Neural crest cell (in vitro differentiated cells): ENCODE data around the gene ITK. TPM values are rescaled to one million over a fixed set of nuclear protein-coding genes. Genes with fewer than 3 reads are reported as not detected.
"Not testable (repeated sequence)": the region's sequence is repeated elsewhere in the genome, so short reads cannot be mapped to it uniquely, and the experiment has no call there.

ENCODE experiments used
- DNase-seq: peaks from one replicate; pipeline ENCODE4 v3.0.0; 2021; ENCODE audit warnings: low read depth, mixed read lengths, low spot score
- H3K27ac Mint-ChIP-seq: one replicate; pipeline ENCODE4 v1.8.0; 2021; ENCODE audit warnings: mild to moderate bottlenecking, mixed read lengths; ENCODE audit not compliant: unreplicated experiment
- H3K27me3 Mint-ChIP-seq: 2 replicates; pipeline ENCODE4 v1.8.0; 2021; ENCODE audit warnings: low read depth, mild to moderate bottlenecking, mixed read lengths
- H3K36me3 Mint-ChIP-seq: 2 replicates; pipeline ENCODE4 v1.8.0; 2021; ENCODE audit warnings: low read depth, mild to moderate bottlenecking, mixed read lengths
- H3K4me1 Mint-ChIP-seq: 2 replicates; pipeline ENCODE4 v1.8.0; 2021; ENCODE audit warnings: mixed read lengths
- H3K4me3 Mint-ChIP-seq: one replicate; pipeline ENCODE4 v1.8.0; 2021; ENCODE audit warnings: mild to moderate bottlenecking, mixed read lengths
- H3K9me3 Mint-ChIP-seq: 2 replicates; pipeline ENCODE4 v1.8.0; 2021; ENCODE audit warnings: mixed read lengths
- CTCF ChIP-seq: fragments of 200-600 bp; sonication (generic); conservative IDR thresholded peaks from 2 replicates; pipeline ENCODE4 v1.5.0; 2021; ENCODE audit warnings: antibody characterized with exemption, mild to moderate bottlenecking
- total RNA-seq: library from RNA; stranded (reverse); gene quantifications from 2 replicates; pipeline ENCODE4 v1.2.1, GENCODE V29; 2021

ITK gene
- total RNA-seq, 1 donor from 2014 or later, result not detected

GRCh38 chr5:157184117-157184670 lies 3.6 kb downstream of the ITK start:
- peaks cover 24% of the 10 kb centered on the region for H3K27me3 Mint-ChIP-seq
- H3K9me3 Mint-ChIP-seq, result peaks cover 2% of the 10 kb centered on the region
- no peak for DNase-seq
- no peaks in the 10 kb centered on the region for H3K36me3 Mint-ChIP-seq
- H3K4me1 Mint-ChIP-seq, result no peaks in the 10 kb centered on the region
- no peak overlapping the region for H3K4me3 Mint-ChIP-seq
- H3K27ac Mint-ChIP-seq, result no peak overlapping the region
- TF ChIP-seq CTCF, result no peak

GRCh38 chr5:157185122-157185521 lies 4.5 kb downstream of the ITK start:
- not testable (repeated sequence) for DNase-seq, H3K9me3 Mint-ChIP-seq, H3K4me3 Mint-ChIP-seq, H3K27ac Mint-ChIP-seq, H3K4me1 Mint-ChIP-seq, H3K36me3 Mint-ChIP-seq
- peaks cover 19% of the 10 kb centered on the region for H3K27me3 Mint-ChIP-seq

GRCh38 chr5:157186309-157187045 lies 5.8 kb downstream of the ITK start:
- Mint-ChIP-seq H3K27me3 (peaks cover 17% of the 10 kb centered on the region), H3K36me3 (no peaks in the 10 kb centered on the region), H3K9me3 (peaks cover 2% of the 10 kb centered on the region), H3K27ac (no peak overlapping the region), H3K4me3 (no peak overlapping the region), H3K4me1 (no peaks in the 10 kb centered on the region)
- no peak for TF ChIP-seq CTCF
- no peak for DNase-seq

GRCh38 chr5:157187046-157187754 lies 6.6 kb downstream of the ITK start:
- H3K4me1 Mint-ChIP-seq, result no peaks in the 10 kb centered on the region
- DNase-seq, result no peak
- H3K36me3 Mint-ChIP-seq, result no peaks in the 10 kb centered on the region
- peaks cover 12% of the 10 kb centered on the region for H3K27me3 Mint-ChIP-seq
- H3K9me3 Mint-ChIP-seq, result peaks cover 2% of the 10 kb centered on the region
- no peak overlapping the region for H3K27ac Mint-ChIP-seq
- H3K4me3 Mint-ChIP-seq, result no peak overlapping the region
- TF ChIP-seq CTCF, result no peak

GRCh38 chr5:157188270-157188669 lies 7.6 kb downstream of the ITK start:
- H3K27me3 Mint-ChIP-seq, result peaks cover 10% of the 10 kb centered on the region
- no peak overlapping the region for H3K27ac Mint-ChIP-seq
- no peaks in the 10 kb centered on the region for H3K36me3 Mint-ChIP-seq
- H3K9me3 Mint-ChIP-seq, result peaks cover 2% of the 10 kb centered on the region
- DNase-seq, result no peak
- H3K4me1 Mint-ChIP-seq, result no peaks in the 10 kb centered on the region
- H3K4me3 Mint-ChIP-seq, result no peak overlapping the region
- no peak for TF ChIP-seq CTCF

- Mint-ChIP-seq H3K4me3 (no peak overlapping the region), H3K9me3 (no peaks in the 10 kb centered on the region), H3K27me3 (peaks cover 10% of the 10 kb centered on the region), H3K27ac (no peak overlapping the region), H3K36me3 (no peaks in the 10 kb centered on the region), H3K4me1 (no peaks in the 10 kb centered on the region)
- DNase-seq, result no peak
- no peak for TF ChIP-seq CTCF
Measured at GRCh38 chr5:157189223-157189622, 8.6 kb downstream of the ITK start.
